Bronchial epithelial cell (primary cell): ENCODE results near the gene TMEM121. TPM values are rescaled to one million over a fixed set of nuclear protein-coding genes. Genes with fewer than 3 reads are reported as not detected.
"Not testable (repeated sequence)": the region's sequence is repeated elsewhere in the genome, so short reads cannot be mapped to it uniquely, and the experiment has no call there.

Experiments
- DNase-seq: peaks from one replicate; pipeline ENCODE4 v3.0.0-alpha.2; 2010; ENCODE audit warnings: low read depth
- FAIRE-seq: peaks from 2 replicates; lab custom pipeline; 2011; peaks lifted over from hg19 to GRCh38; lab: Jason Lieb, UNC
- H3K27me3 ChIP-seq: 2 replicates; pipeline ENCODE4 v1.5.1; 2011; ENCODE audit warnings: low read length; ENCODE audit not compliant: control insufficient read depth, insufficient read depth
- H3K36me3 ChIP-seq: 2 replicates; pipeline ENCODE4 v1.5.1; 2011; ENCODE audit warnings: low read length; ENCODE audit not compliant: control insufficient read depth, insufficient read depth
- H3K4me3 ChIP-seq: 2 replicates; pipeline ENCODE4 v1.5.1; 2011; ENCODE audit warnings: mild to moderate bottlenecking, low read depth, low read length, control low read depth
- total RNA-seq: library from RNA; depleted of rRNA; stranded (reverse); fragments of >200 nt; gene quantifications from 2 replicates; pipeline ENCODE4 v1.2.1, GENCODE V29; 2014
- TF ChIP-seq, protein P1 (sequence below): IDR thresholded peaks from 2 replicates; pipeline ENCODE4 v1.5.1; 2011; ENCODE audit warnings: mild to moderate bottlenecking, moderate library complexity, low read length, control low read depth, inconsistent platforms; ENCODE audit not compliant: insufficient read depth, severe bottlenecking

TMEM121 gene
- total RNA-seq, 1 donor from 2014 or later: 0.53 TPM

- TF ChIP-seq, protein P1, sequence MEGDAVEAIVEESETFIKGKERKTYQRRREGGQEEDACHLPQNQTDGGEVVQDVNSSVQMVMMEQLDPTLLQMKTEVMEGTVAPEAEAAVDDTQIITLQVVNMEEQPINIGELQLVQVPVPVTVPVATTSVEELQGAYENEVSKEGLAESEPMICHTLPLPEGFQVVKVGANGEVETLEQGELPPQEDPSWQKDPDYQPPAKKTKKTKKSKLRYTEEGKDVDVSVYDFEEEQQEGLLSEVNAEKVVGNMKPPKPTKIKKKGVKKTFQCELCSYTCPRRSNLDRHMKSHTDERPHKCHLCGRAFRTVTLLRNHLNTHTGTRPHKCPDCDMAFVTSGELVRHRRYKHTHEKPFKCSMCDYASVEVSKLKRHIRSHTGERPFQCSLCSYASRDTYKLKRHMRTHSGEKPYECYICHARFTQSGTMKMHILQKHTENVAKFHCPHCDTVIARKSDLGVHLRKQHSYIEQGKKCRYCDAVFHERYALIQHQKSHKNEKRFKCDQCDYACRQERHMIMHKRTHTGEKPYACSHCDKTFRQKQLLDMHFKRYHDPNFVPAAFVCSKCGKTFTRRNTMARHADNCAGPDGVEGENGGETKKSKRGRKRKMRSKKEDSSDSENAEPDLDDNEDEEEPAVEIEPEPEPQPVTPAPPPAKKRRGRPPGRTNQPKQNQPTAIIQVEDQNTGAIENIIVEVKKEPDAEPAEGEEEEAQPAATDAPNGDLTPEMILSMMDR: no peak
- FAIRE-seq: no peak
- Histone ChIP-seq H3K27me3 (no peaks in the 10 kb centered on the region), H3K36me3 (no peaks in the 10 kb centered on the region), H3K4me3 (no peak overlapping the region)
- DNase-seq: no peak
Measured at GRCh38 chr14:105568859-105569766, 42.7 kb downstream of the TMEM121 start.

- H3K27me3 ChIP-seq: no peaks in the 10 kb centered on the region
- DNase-seq (no peak), FAIRE-seq (no peak)
- TF ChIP-seq, protein P1: no peak
- no peaks in the 10 kb centered on the region for H3K36me3 ChIP-seq
- no peak overlapping the region for H3K4me3 ChIP-seq
Measured at GRCh38 chr14:105570482-105570881, 44.1 kb downstream of the TMEM121 start.

- not testable (repeated sequence) for FAIRE-seq, DNase-seq
Measured at GRCh38 chr14:105571181-105571951, 45.0 kb downstream of the TMEM121 start.

DNA sequence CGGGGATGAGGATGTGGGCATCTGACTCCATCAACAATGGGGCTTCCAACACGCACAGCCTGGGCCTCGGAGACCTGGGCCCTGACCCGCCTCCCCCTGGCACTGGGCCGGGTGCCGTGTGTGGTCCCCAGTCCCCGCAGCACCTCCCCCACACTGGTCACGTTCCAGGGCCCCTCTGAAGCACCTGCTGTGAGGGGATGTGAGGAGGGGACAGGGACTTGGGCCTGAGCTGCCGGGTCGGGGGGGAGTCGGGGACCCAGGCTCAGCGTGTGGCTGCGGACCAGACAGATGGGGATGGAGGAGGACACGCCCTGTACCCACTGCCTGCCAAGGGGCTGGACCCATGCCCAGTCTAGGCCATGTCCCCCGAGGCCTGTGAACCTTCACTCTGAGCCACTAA is 45.7 kb downstream of the TMEM121 start:
- not testable (repeated sequence) for H3K27me3 ChIP-seq, FAIRE-seq, H3K4me3 ChIP-seq, DNase-seq, H3K36me3 ChIP-seq

More at GRCh38 chr14:105571181-105571951, 45.0 kb downstream of the TMEM121 start:
- not testable (repeated sequence) for H3K36me3 ChIP-seq, H3K27me3 ChIP-seq, H3K4me3 ChIP-seq

GRCh38 chr14:105573841-105574240 is 47.5 kb downstream of the TMEM121 start:
- FAIRE-seq, H3K4me3 ChIP-seq, H3K36me3 ChIP-seq, H3K27me3 ChIP-seq, DNase-seq: not testable (repeated sequence)

- H3K4me3 ChIP-seq, H3K27me3 ChIP-seq, DNase-seq, FAIRE-seq, H3K36me3 ChIP-seq: not testable (repeated sequence)
Measured at GRCh38 chr14:105574411-105574810, 48.0 kb downstream of the TMEM121 start.

GRCh38 chr14:105575016-105575700 is 48.8 kb downstream of the TMEM121 start:
- not testable (repeated sequence) for H3K27me3 ChIP-seq, DNase-seq, FAIRE-seq, H3K36me3 ChIP-seq, H3K4me3 ChIP-seq
